Large intestine (tissue), 3 donors: ENCODE measurements around the gene LRRC75A. TPM values are rescaled to one million over a fixed set of nuclear protein-coding genes. Genes with fewer than 3 reads are reported as not detected.

Source experiments
- DNase-seq, 2 donors: peaks; one replicate each; pipeline versions ENCODE4 v3.0.0 to v3.0.0-alpha.2; 2013
- H3K27ac ChIP-seq: one replicate; pipeline ENCODE4 v1.5.1; 2013; ENCODE audit warnings: low read length
- H3K27me3 ChIP-seq: 2 replicates; pipeline ENCODE4 v1.6.1; 2013; ENCODE audit warnings: low read length; ENCODE audit not compliant: control insufficient read depth, insufficient read depth
- H3K36me3 ChIP-seq: 2 replicates; pipeline ENCODE4 v1.6.1; 2013; ENCODE audit warnings: low read length; ENCODE audit not compliant: control insufficient read depth, insufficient read depth
- H3K4me1 ChIP-seq: one replicate; pipeline ENCODE4 v1.6.1; 2013; ENCODE audit warnings: low read length; ENCODE audit not compliant: control insufficient read depth, insufficient read depth
- H3K4me3 ChIP-seq: one replicate; pipeline ENCODE4 v1.5.1; 2013; ENCODE audit warnings: low read length
- H3K9me3 ChIP-seq: one replicate; pipeline ENCODE4 v1.6.1; 2013; ENCODE audit warnings: mild to moderate bottlenecking, low read depth, low read length, moderate library complexity; ENCODE audit not compliant: control insufficient read depth
- WGBS: methylation state at CpG from one replicate; pipeline ENCODE4 v1.1.5; 2013; ENCODE audit warnings: low lambda C conversion rate; ENCODE audit not compliant: insufficient coverage; 5-methylcytosine and 5-hydroxymethylcytosine counted together
- polyA plus RNA-seq: library from polyadenylated mRNA; unstranded; fragments of 120-200 nt; gene quantifications from one replicate; pipeline ENCODE4 v1.2.1, GENCODE V29; 2013

Gene LRRC75A
- polyA plus RNA-seq, 1 donor: 37.2 TPM

DNA sequence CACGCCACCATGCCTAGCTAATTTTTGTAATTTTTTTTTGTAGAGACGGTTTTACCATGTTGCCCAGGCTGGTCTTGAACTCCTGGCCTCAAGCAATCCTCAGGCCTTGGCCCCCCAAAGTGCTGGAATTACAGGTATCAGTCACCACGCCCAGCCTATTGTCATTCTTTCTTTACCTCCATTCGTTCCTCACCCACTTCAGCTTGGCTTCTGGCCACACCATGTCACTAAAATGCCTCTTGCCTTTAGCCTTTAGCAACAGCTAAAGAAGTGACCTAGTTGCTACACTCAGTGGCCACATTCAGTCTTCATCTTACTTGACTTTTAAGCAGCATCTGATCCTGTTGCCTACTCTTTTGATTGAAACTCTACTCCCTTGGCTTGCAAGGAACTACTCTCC is 3.6 kb upstream of the LRRC75A start:
- WGBS: 0% methylated on average over 1 of the region's 4 CpGs
- no peaks in the 10 kb centered on the region for H3K27me3 ChIP-seq
- H3K27ac ChIP-seq: no peak overlapping the region
- no peak for DNase-seq
- no peaks in the 10 kb centered on the region for H3K9me3 ChIP-seq
- peaks cover 21% of the 10 kb centered on the region for H3K4me1 ChIP-seq
- no peaks in the 10 kb centered on the region for H3K36me3 ChIP-seq
- H3K4me3 ChIP-seq: no peak overlapping the region

DNA sequence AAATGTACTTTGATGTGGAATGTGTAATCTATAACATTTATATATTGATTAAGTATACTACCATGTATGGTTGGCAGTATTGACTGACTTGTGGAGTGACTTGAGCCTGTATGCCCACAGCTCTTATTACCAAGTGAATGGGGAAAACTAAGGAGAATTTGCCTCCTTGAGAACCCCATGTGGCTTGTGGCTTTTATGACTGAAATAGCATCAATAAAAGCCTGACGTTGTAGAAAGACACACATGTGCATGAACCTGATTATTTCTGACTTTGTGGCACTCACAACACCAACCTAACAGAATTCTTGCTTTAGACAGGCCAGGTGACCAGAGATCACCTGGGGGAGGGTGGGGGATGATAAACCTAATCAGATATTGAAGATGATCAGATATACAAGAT is 2.1 kb upstream of the LRRC75A start:
- no CpG with 5 or more reads among the region's 1 CpG for WGBS
- Histone ChIP-seq H3K36me3 (no peaks in the 10 kb centered on the region), H3K4me1 (peaks cover 34% of the 10 kb centered on the region), H3K27me3 (no peaks in the 10 kb centered on the region), H3K4me3 (no peak overlapping the region), H3K27ac (peak overlapping the region; percentile 45), H3K9me3 (no peaks in the 10 kb centered on the region)
- peak in 1 of 2 donors; percentile 66 for DNase-seq

DNA sequence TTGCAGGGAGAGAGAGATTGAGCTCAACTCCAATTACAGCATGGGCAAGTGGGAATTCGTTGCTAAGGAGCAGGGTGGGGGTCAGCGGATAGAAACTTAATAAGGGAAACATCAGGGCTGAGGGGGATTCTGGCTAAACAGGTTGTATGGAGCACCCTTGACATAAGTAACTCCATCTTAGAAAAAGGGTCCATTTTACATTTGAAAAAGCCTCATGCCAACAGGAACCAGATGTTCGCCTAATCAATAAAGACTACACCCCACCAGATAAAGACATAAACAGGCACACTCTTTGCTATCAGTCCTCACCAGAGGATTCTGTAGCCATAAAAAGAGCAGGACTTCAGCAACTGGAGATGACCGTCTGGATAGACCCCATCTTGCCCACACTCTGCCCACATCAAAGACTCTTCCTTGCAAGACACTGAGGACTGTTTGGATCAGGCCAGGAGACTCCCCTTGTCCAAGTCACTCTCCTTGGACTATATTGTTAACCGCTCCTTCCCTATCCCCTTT is 1.6 kb upstream of the LRRC75A start:
- Histone ChIP-seq H3K27me3 (no peaks in the 10 kb centered on the region), H3K27ac (peak overlapping the region; percentile 45), H3K36me3 (no peaks in the 10 kb centered on the region), H3K4me3 (no peak overlapping the region), H3K9me3 (no peaks in the 10 kb centered on the region), H3K4me1 (peaks cover 38% of the 10 kb centered on the region)
- WGBS: no CpG with 5 or more reads among the region's 5 CpGs
- no peak for DNase-seq

DNA sequence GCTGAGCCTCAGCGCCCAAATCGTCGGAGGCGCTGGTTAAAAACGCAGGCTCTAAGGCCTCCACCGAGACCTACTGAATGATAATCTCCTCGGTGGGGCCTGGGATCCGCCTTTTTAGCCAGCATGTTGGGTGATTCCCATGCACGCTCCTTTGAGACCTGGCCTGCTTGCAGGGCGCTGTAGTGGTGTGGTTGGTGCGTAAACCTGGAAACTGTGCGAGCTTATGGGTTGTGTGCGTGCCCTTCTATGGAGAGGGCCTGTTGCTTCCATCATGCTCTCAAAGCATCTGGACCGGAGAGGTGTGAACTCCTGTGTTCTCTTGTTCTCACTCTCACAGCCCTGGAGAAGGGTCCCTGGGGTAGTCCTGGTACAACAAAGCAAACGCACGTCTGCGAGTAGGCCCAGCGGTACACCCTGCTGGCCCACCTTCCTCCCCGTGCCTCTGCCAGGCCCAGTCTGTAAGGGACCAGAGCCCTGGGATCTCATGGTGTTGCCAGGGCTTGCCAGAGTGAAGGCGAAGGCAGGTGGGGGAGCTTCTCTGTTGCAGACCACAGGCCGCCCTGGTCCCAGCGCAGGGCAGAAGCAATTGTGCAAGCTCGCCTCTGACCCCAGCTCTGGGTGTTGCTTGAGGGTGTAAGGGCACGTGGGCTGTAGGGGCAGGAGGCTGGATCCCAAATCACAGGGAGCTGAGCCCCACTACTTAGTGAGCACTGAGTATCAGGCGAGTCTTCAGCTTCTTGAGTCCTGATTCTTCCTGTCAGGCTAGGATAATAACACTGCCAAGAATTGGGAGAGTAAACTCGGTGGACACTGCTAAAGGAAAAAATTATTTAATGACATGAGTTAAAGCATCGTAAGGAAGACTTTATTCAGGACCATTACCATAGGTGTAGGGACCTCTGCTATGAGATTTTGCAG is 879 bp upstream of the LRRC75A start:
- WGBS: 90% methylated on average over 2 of the region's 27 CpGs

DNA sequence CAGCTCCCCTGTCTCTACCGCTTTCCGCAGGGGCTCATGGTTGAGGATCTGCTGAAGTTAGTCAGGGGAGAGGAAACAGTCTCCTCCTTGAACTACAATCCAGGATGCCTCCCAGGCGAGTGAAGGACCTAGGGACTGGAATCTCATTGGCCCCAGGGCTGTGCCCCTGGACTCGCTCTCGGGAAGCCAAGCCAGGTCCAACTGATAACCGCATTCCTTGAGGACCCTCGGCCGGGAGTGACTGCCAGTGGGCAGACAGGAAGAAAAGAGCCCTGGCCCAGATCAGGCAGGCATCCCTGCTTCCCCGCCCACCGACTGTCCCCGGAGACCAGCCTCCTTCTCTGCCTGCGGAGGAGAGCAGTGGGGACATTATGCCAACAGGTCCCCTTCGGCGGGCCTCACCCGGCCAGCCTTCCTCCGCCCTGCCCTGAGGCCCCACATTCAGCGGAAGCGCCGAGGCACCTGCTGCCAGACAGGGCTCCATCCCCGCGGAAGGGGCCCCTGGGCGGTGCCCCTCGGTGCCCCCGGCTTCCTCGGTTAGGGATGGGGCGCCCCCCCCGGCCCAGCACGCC is 776 bp downstream of the LRRC75A start:
- WGBS: no CpG with 5 or more reads among the region's 28 CpGs
- H3K4me3 ChIP-seq: peak overlapping the region; percentile 73
- H3K4me1 ChIP-seq: peaks cover 62% of the 10 kb centered on the region
- H3K36me3 ChIP-seq: peaks cover 9% of the 10 kb centered on the region
- H3K9me3 ChIP-seq: no peaks in the 10 kb centered on the region
- H3K27ac ChIP-seq: peak overlapping the region; percentile 83
- peak; percentile 50 to 82 for DNase-seq
- H3K27me3 ChIP-seq: no peaks in the 10 kb centered on the region

More for the DNA sequence above, 879 bp upstream of the LRRC75A start:
- Histone ChIP-seq H3K4me1 (peaks cover 45% of the 10 kb centered on the region), H3K27me3 (no peaks in the 10 kb centered on the region), H3K9me3 (no peaks in the 10 kb centered on the region), H3K4me3 (peak overlapping the region; percentile 41), H3K36me3 (peaks cover under 1% of the 10 kb centered on the region), H3K27ac (no peak overlapping the region)
- DNase-seq: peak in 1 of 2 donors; percentile 32

DNA sequence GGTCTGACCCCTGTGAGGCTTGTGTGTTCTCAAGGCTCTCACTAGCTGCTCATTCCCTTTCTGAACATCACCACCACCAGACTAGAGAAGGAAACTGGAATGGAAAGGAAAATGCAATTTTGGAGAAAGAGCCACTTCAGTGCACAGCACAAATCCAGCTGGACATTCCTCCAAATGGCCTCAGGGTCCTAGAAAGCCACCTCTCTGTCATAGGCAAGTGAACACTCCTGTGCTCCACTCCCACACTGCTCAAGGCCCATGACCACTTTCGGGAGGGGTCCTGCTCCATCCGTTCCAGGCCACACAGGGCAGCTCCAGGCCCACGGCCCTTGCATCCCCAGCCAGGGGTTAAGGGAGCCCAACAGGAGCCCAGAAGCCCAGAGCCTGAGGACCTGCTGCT is 2.6 kb downstream of the LRRC75A start:
- peak overlapping the region; percentile 88 for H3K27ac ChIP-seq
- WGBS: no CpG with 5 or more reads among the region's 3 CpGs
- H3K4me3 ChIP-seq: peak overlapping the region; percentile 4
- no peaks in the 10 kb centered on the region for H3K9me3 ChIP-seq
- H3K36me3 ChIP-seq: peaks cover 9% of the 10 kb centered on the region
- H3K27me3 ChIP-seq: no peaks in the 10 kb centered on the region
- peaks cover 80% of the 10 kb centered on the region for H3K4me1 ChIP-seq
- DNase-seq: no peak

DNA sequence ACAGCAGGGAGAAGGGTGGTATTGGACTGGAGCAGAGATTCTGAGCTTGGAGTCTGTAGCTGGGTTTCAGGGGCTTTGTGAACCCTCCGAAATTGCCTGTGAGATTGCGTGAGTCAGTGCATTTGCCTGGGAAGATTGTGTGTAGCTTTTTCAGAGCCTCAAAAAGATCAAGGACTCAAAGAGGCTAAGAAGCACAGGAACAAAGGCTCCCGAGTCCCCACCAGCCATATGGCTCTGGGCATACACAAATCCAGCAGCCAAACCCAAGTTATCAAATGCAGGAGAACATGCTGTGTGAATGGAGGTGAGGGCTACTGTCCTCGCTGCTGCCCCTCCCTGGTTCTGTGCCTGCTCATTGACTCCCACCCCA is 3.0 kb downstream of the LRRC75A start:
- WGBS: no CpG with 5 or more reads among the region's 4 CpGs
- Histone ChIP-seq H3K36me3 (peaks cover 9% of the 10 kb centered on the region), H3K27me3 (no peaks in the 10 kb centered on the region), H3K27ac (peak overlapping the region; percentile 88), H3K9me3 (no peaks in the 10 kb centered on the region), H3K4me1 (peaks cover 79% of the 10 kb centered on the region), H3K4me3 (peak overlapping the region; percentile 4)
- no peak for DNase-seq

DNA sequence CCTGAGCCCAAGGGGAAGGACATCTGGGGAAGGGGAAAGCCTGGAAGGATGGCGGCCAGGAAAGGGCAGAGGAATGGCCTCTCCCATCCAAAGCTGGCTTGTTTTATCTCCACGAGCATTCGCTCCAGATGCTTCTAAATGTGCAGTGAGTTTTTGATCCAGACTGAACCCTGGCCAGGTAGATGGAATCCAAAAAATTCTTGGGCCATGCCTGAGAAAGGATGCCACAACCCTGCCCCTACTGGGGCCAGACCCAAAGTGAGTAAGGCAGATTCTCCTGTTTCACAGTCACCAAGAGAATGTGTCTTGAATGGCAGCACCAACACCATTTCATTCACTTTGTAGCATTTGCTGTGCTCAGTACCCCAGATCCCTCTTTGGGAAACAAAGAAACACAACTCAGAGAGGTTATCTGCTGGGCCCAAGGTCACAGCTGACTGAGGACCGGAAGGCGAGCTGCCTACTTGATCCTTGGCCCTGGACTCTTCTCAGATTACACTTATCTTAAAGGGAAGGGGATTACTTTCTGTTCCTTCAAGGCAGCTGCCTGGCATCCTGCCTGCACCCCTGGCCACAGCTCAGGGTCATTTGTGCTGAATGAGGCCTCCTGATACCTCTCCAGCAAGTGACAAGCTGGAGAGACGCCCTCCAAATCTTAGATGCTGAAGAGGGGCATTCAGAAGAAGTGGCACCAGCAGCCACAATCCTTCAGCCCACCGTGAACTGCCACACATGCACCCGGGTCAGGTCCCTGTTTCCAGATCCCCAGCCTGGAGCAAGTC is 3.6 kb downstream of the LRRC75A start:
- H3K27ac ChIP-seq: peak overlapping the region; percentile 88
- peaks cover 10% of the 10 kb centered on the region for H3K36me3 ChIP-seq
- H3K9me3 ChIP-seq: no peaks in the 10 kb centered on the region
- H3K27me3 ChIP-seq: no peaks in the 10 kb centered on the region
- no CpG with 5 or more reads among the region's 8 CpGs for WGBS
- peaks cover 77% of the 10 kb centered on the region for H3K4me1 ChIP-seq
- peak; percentile 74 to 85 for DNase-seq
- no peak overlapping the region for H3K4me3 ChIP-seq

DNA sequence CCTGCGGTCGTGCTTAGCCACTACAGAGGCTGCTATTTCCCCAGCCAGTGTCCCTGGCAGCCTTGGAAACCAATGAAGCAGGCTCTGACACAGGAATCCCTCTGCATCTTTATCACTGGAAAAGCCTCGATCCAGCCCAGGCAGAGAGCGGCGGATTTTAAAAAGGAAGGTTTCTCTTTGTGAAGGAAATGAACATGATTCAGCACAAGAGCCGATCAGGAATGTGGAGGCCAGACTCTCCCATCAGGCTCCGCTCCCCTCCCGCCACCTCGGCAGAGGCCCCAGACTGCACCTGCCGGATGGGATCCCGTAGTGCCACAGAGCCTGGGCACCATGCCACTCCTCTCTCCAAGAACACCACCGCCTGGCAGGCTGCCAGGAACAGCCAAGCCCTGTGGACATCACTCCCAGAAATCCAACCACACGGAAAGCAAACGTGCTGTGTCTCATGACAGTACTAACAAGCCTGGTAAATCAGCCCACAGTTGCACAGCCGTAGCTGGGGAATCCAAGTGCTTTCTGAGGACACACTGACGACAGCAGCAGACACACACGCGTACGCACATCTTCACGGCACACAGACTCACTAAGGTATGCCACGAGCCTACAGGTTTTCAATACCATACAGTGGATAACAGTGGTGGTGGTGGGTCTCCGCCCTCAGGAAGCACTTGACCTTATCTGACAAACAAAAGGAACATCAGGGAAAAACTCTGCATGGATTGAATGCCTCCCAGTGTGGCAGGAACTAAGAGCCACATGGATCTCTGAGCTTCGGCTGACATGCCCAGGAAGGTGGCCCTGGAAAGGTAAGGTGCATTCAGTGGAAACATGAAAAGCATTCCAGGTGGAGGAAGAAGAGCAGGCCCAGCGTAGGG is 5.4 kb downstream of the LRRC75A start:
- peak; percentile 58 to 78 for DNase-seq
- Histone ChIP-seq H3K36me3 (peaks cover 21% of the 10 kb centered on the region), H3K9me3 (no peaks in the 10 kb centered on the region), H3K4me3 (no peak overlapping the region), H3K27ac (peak overlapping the region; percentile 72), H3K4me1 (peaks cover 75% of the 10 kb centered on the region), H3K27me3 (no peaks in the 10 kb centered on the region)
- WGBS: no CpG with 5 or more reads among the region's 24 CpGs
